Astrocyte of the hippocampus (primary cell): ENCODE measurements around the gene ITPRID2.
"Not testable (repeated sequence)": the region's sequence is repeated elsewhere in the genome, so short reads cannot be mapped to it uniquely, and the experiment has no call there.

Experiments
- DNase-seq: peaks from one replicate; pipeline ENCODE4 v3.0.0; 2011; ENCODE audit warnings: low read depth, low spot score

Gene ITPRID2

GRCh38 chr2:181959508-181959907, 68.0 kb downstream of the ITPRID2 start:
- no peak for DNase-seq

- not testable (repeated sequence) for DNase-seq
Measured at GRCh38 chr2:181961167-181961566, 69.6 kb downstream of the ITPRID2 start.

GRCh38 chr2:181962142-181962541, 70.6 kb downstream of the ITPRID2 start:
- no peak for DNase-seq

- no peak for DNase-seq
Measured at GRCh38 chr2:181970160-181970794, 78.7 kb downstream of the ITPRID2 start.

- DNase-seq, result no peak
Measured at GRCh38 chr2:181971032-181971431, 79.5 kb downstream of the ITPRID2 start.

- DNase-seq, result no peak
Measured at GRCh38 chr2:181972431-181973170, 81.1 kb downstream of the ITPRID2 start.

GRCh38 chr2:181973171-181973783, 81.7 kb downstream of the ITPRID2 start:
- DNase-seq, result no peak

- DNase-seq, result no peak
Measured at GRCh38 chr2:181977661-181978350, 86.3 kb downstream of the ITPRID2 start.

- DNase-seq, result no peak
Measured at GRCh38 chr2:181978351-181979150, 87.0 kb downstream of the ITPRID2 start.
